Activated CD4-positive, CD25-positive, alpha-beta regulatory T cell treated with anti-CD3 and anti-CD28 coated beads, Interleukin-2, amount 50 U/mL, for 16 hours (primary cell): ENCODE data around the gene ZXDC.

ENCODE experiments used
- DNase-seq: peaks from one replicate; pipeline ENCODE4 v3.0.0-alpha.2; 2020; ENCODE audit warnings: low read depth, low spot score

ZXDC gene

GRCh38 chr3:126491221-126492013, 15.7 kb upstream of the ZXDC start:
- no peak for DNase-seq

GRCh38 chr3:126490619-126491018, 14.9 kb upstream of the ZXDC start:
- DNase-seq = no peak

- no peak for DNase-seq
These were observed 13.3 kb upstream of the ZXDC start for GRCh38 chr3:126488886-126489569.

GRCh38 chr3:126488185-126488584, 12.5 kb upstream of the ZXDC start:
- no peak for DNase-seq

GRCh38 chr3:126487151-126487771, 11.6 kb upstream of the ZXDC start:
- no peak for DNase-seq

- DNase-seq = no peak
These were observed 10.7 kb upstream of the ZXDC start for GRCh38 chr3:126486360-126486847.

GRCh38 chr3:126485956-126486355, 10.3 kb upstream of the ZXDC start:
- DNase-seq = no peak

GRCh38 chr3:126485176-126485897, 9.6 kb upstream of the ZXDC start:
- DNase-seq = no peak

- DNase-seq = no peak
These were observed 9.0 kb upstream of the ZXDC start for GRCh38 chr3:126484662-126485061.

- no peak for DNase-seq
These were observed 8.5 kb upstream of the ZXDC start for GRCh38 chr3:126484148-126484547.

GRCh38 chr3:126483321-126483761, 7.7 kb upstream of the ZXDC start:
- no peak for DNase-seq

GRCh38 chr3:126482503-126483255, 7.0 kb upstream of the ZXDC start:
- no peak for DNase-seq

- no peak for DNase-seq
These were observed 6.3 kb upstream of the ZXDC start for GRCh38 chr3:126481808-126482502.

- no peak for DNase-seq
These were observed 5.2 kb upstream of the ZXDC start for GRCh38 chr3:126480861-126481260.

- no peak for DNase-seq
These were observed 4.5 kb upstream of the ZXDC start for GRCh38 chr3:126480206-126480605.

GRCh38 chr3:126479642-126480041, 4.0 kb upstream of the ZXDC start:
- DNase-seq = no peak

- DNase-seq = no peak
These were observed 3.1 kb upstream of the ZXDC start for GRCh38 chr3:126478581-126479310.

- no peak for DNase-seq
These were observed 1.3 kb upstream of the ZXDC start for GRCh38 chr3:126477061-126477380.

- no peak for DNase-seq
These were observed 722 bp upstream of the ZXDC start for GRCh38 chr3:126476166-126477060.
